ENCODE data around the gene PTAFR.

PTAFR gene

GRCh38 chr1:28134651-28135207 lies 41.8 kb downstream of the PTAFR start:
- TF ChIP-seq CTCF (conservative IDR thresholded peaks at IDR 0.05), result no peak
- no peak overlapping the region for H3K27ac ChIP-seq

GRCh38 chr1:28132171-28133167 lies 44.0 kb downstream of the PTAFR start:
- no peak overlapping the region for H3K27ac ChIP-seq
- TF ChIP-seq CTCF (conservative IDR thresholded peaks at IDR 0.05), result no peak

GRCh38 chr1:28130901-28131300 lies 45.6 kb downstream of the PTAFR start:
- no peak for TF ChIP-seq CTCF (conservative IDR thresholded peaks at IDR 0.05)
- no peak overlapping the region for H3K27ac ChIP-seq

- no peak overlapping the region for H3K27ac ChIP-seq
- TF ChIP-seq CTCF (conservative IDR thresholded peaks at IDR 0.05), result no peak
These were observed 47.3 kb downstream of the PTAFR start for GRCh38 chr1:28129150-28129549.

- no peak for TF ChIP-seq CTCF (conservative IDR thresholded peaks at IDR 0.05)
- no peak overlapping the region for H3K27ac ChIP-seq
These were observed 48.8 kb downstream of the PTAFR start for GRCh38 chr1:28127617-28128257.

GRCh38 chr1:28126783-28127490 lies 49.6 kb downstream of the PTAFR start:
- no peak overlapping the region for H3K27ac ChIP-seq

More at GRCh38 chr1:28126783-28127490, 49.6 kb downstream of the PTAFR start:
- no peak for TF ChIP-seq CTCF (conservative IDR thresholded peaks at IDR 0.05)
